GM19328 (cell line): Measurements from ENCODE around the gene SZT2.
"Not testable (repeated sequence)": the region's sequence is repeated elsewhere in the genome, so short reads cannot be mapped to it uniquely, and the experiment has no call there.

ENCODE experiments used
- ATAC-seq: cut with Tn5 transposase; IDR thresholded peaks from one replicate; pipeline ENCODE4 v1.9.1; 2021; ENCODE audit warnings: mild to moderate bottlenecking, moderate library complexity; ENCODE audit not compliant: unreplicated experiment

SZT2 gene

DNA sequence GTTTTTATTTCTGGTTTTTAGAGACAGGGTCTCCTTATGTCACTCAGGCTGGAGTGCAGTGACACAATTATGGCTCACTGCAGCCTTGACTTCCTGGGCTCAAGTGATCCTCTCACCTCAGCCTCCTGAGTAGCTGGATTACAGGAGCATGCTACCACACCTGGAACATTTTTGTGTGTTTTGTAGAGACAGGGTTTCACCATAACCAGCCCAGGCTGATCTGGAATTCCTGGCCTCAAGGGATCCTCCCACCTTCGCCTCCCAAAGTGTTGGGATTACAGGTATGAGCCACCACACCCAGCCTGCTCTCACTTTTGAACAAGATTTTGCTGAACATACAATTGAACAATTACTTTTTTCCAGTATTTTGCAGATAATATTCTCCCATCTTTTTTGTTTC, 88.0 kb downstream of the SZT2 start:
- no peak for ATAC-seq

DNA sequence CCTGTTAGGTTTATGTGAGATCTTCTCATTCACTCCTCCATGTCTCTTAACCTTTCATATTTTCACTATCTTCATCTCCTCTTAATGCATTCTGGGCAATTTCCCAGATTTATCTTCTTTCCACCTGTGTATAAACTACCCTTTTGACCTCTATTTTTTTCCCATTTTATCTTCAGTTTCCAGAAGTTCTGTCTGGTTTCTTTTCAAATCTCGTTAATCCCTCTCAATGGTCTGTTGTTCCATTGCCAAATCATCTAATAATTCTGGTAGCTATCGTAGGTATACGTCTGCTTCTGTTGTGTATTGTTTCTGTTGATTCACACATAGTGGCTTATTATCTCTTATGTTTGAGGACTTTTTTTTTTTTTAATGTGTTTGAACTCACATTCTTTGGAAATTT, 89.7 kb downstream of the SZT2 start:
- no peak for ATAC-seq

DNA sequence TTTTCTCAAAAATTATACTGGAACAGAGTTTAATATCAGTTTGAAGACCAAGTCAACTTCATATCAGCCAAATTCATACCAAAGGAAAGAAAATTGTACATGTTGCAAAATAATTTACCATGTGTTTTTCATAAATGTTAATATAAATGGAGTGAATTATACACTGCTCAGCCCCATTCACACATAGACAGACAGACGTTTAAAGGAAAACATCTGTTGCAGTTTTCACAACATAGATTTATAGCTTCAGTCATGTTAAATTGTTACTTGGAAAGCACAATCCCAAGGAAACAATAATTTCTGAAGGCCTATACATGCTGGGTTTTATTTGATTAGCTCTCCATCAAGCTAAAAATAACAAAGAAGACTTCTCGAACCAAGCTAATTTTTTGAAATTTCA, 91.8 kb downstream of the SZT2 start:
- no peak for ATAC-seq

DNA sequence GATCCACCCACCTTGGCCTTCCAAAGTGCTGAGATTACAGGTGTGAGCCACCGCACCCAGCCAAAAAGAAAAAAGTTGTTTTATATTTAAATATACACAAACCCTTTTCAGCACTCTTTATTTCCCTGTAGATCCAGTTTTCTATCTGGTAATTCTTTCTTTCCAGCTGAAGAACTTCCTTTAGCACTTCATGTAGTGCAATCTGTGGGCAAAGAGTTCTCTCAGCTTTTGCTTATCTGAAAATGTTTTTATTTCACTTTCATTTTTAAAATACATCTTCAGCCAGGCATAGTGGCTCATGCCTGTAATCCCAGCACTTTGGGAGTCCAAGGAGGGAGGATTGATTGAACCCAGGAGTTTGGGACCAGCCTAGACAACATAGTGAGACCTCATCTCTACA, 92.5 kb downstream of the SZT2 start:
- no peak for ATAC-seq

DNA sequence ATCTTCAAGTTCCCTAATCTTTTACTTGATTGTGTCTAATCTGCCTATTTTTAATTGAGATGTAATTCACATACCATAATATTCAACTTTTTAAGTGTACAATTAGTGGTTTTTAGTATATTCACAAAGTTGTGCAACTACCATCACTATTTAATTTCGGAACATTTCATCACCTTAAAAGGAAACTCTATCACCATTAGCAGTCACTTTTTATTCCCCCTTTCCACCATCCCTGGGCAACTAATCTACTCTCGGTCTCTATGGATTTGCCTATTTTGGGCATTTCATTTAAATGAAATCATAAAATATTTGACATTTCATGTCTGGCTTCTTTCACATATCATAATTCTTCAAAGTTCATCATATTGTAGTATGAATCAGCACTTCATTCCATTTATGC, 94.7 kb downstream of the SZT2 start:
- ATAC-seq, result no peak

DNA sequence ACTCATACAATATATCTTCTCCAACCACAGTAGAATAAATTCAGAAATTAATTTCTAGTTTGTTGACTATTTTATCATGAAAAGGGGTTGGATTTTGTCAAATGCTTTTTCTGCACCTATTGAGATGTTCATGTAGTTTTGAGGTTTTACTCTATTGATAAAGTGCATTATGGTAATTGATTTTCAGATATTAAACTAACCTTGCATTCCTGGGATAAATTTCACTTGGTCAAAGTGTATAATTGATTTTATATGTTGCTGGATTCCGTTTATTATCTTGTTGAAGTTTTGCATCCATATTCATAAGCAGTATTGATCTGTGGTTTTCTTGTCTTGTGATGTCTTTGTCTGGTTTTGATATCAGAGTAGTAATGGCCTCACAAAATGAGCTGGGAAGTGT, 98.5 kb downstream of the SZT2 start:
- ATAC-seq, result no peak

DNA sequence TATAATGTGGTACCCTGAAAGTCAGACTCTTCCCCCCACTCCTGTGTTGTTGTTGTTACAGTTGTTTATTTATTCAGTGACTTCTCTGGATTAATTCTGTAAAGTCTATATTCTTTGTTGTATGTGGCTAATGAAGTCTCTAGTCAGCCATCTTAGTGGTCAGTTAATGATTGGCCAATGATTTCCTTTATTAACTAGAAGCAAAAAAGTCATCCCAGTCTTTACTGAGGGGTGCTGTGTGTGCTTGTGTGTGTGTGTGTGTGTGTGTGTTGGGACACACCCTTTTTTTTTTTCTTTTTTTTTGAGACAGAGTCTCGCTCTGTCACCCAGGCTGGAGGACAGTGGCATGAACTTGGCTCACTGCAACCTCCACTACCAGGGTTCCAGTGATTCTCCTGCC, 101.4 kb downstream of the SZT2 start:
- no peak for ATAC-seq

DNA sequence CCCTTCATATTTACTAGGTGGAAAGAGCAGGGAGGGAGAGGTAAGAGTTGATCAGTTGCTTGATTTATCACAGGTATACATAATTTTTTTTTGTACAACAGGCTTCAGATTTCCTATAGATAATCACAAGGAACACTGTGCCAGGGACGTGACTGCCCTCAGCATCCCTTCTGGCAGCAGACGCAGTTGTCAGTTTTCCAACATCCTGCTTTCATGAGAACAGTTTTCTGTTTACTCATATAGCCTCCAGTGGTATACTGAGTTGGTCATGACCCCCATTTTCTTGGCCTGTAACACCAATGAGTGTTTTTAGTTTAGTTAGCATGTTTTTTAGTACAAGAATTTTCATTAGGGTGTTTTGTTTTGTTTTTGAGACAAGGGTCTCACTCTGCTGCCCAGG, 103.1 kb downstream of the SZT2 start:
- no peak for ATAC-seq

DNA sequence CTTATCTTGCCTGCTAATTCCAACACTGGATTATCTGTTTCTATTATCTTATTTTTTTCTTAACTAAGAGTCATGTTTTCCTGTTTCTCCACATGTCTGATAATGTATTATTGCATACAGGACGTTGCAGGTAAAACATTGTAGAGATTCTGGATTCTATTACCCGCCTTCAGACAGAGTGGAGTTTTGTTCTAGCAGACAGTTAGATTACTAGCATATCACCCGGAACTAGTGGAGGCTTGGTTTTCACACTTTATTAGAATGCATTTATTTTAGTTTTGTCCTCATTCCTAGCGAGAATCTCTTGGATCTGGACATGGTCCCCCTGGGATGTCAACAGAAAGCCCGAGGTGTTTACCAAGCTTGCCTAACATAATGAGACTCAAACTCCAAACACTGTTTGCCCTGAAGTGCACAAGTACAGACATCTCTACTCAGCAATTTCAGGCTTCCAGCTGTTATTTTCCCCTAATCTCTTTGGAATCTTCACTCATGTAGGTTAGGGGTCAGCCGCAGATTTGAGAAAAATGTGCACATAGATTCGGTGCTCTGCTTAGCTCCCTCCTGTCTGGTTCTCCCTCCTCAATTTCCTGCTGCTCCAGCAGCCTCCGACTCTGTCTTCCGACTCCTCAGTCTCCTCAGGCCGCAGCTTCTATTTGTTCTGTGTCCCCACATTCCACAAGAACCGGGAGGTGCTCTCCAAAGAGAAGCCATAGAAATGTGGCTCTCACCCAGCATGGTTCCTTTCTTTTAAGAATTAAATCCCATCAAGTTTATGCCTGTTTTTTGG, 104.2 kb downstream of the SZT2 start:
- ATAC-seq, result no peak

DNA sequence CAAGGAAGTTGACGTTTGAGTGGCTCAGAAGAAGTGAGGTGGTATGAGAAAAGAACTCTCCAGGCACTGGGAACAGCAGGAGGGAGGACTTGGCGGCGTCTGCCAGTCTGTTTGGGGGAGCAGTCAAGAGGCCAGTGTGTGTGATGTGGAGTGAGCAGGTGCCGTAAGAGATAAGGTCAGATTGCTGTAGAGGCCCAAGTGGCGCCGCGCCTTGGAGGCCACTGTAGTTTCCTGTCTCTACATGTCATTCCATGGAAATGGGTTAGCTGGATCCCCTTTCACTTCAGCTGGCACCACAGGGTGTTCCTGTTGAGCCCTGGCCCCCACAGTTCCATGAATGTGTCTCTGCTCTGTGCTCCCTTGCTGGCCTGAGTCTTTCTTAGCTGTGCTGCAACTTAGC, 105.5 kb downstream of the SZT2 start:
- no peak for ATAC-seq

DNA sequence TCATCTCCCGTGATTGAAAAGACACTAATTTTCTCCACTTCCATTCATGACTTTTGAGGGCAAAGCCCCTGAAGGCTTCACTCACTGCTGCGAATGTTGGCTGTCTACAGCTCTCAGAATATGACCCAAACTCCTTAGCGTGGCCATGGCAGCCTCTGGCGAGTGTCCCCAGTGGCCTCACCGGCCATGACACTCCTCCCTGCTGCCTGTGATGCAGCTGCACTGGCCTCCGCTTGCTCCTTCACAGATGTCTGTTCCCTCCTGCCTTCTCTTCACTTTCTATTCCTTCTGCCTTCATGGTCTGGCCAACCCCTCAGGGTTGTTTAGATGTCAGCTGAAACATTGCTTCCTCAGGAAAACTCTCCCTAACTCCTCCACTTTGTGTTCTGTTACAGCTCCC, 110.2 kb downstream of the SZT2 start:
- ATAC-seq, result no peak

DNA sequence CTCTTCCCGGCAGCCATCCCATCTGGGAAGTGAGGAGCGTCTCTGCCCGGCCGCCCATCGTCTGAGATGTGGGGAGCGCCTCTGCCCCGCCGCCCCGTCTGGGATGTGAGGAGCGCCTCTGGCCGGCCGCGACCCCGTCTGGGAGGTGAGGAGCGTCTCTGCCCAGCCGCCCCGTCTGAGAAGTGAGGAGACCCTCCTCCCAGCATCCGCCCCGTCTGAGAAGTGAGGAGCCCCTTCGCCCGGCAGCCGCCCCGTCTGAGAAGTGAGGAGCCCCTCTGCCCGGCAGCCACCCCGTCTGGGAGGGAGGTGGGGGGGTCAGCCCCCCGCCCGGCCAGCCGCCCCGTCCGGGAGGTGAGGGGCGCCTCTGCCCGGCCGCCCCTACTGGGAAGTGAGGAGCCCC, 112.1 kb downstream of the SZT2 start:
- ATAC-seq, result not testable (repeated sequence)

DNA sequence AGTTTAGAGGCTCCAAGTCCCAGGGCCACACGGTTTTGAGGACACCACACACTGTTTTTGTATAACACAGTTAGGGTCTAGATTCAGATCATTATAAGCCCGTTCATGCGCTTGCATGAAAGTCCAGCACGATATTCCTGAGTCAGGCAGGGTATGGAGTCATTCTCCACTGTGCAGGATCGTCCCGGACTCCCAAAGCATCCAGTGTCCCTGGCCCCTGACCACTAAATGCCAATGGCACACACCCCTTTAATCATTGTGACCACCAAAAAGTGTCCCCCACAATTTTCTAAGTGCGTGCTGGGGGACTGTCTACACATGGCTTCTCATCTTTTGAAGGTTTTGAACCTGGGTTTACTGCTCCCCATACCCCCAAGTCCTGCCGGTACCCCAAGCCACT, 113.8 kb downstream of the SZT2 start:
- no peak for ATAC-seq
